ENCODE measurements around the gene SNX14. TPM values are rescaled to one million over a fixed set of nuclear protein-coding genes. Genes with fewer than 3 reads are reported as not detected.
A peak's percentile ranks its signal among the peaks of the same experiment; 100 is the strongest.
"Not testable (repeated sequence)": the region's sequence is repeated elsewhere in the genome, so short reads cannot be mapped to it uniquely, and the experiment has no call there.

SNX14 gene
- total RNA-seq, 1 donor from 2014 or later: 97.8 TPM

GRCh38 chr6:85568411-85568810 is 25.2 kb downstream of the SNX14 start:
- Histone ChIP-seq H3K4me1 (no peaks in the 10 kb centered on the region), H3K27ac (no peak overlapping the region), H3K9me3 (no peaks in the 10 kb centered on the region), H3K4me3 (no peak overlapping the region), H3K36me3 (peaks cover 37% of the 10 kb centered on the region), H3K27me3 (no peaks in the 10 kb centered on the region)
- DNase-seq (no peak), ATAC-seq (no peak)
- no peak for TF ChIP-seq CTCF (IDR thresholded peaks at IDR 0.05)
- intact Hi-C loops (cut with DNase I): no loop called here

GRCh38 chr6:85565736-85566135 is 27.9 kb downstream of the SNX14 start:
- Histone ChIP-seq H3K27ac (no peak overlapping the region), H3K9me3 (no peaks in the 10 kb centered on the region), H3K4me3 (no peak overlapping the region), H3K4me1 (no peaks in the 10 kb centered on the region), H3K36me3 (peaks cover 32% of the 10 kb centered on the region), H3K27me3 (no peaks in the 10 kb centered on the region)
- intact Hi-C loops (cut with DNase I): no loop called here
- no peak for TF ChIP-seq CTCF (IDR thresholded peaks at IDR 0.05)
- DNase-seq (no peak), ATAC-seq (no peak)

GRCh38 chr6:85564223-85564622 is 29.4 kb downstream of the SNX14 start:
- H3K4me3 ChIP-seq; H3K27me3 ChIP-seq; H3K27ac ChIP-seq; DNase-seq; H3K9me3 ChIP-seq; intact Hi-C loops (cut with DNase I); ATAC-seq; H3K4me1 ChIP-seq: not testable (repeated sequence)
- peaks cover 40% of the 10 kb centered on the region for H3K36me3 ChIP-seq

GRCh38 chr6:85561750-85562357 is 31.8 kb downstream of the SNX14 start:
- H3K4me3 ChIP-seq: no peak overlapping the region
- no peaks in the 10 kb centered on the region for H3K4me1 ChIP-seq
- TF ChIP-seq CTCF (IDR thresholded peaks at IDR 0.05): no peak
- DNase-seq: no peak
- no peaks in the 10 kb centered on the region for H3K27me3 ChIP-seq
- H3K9me3 ChIP-seq: no peaks in the 10 kb centered on the region
- peak; percentile 54 for ATAC-seq
- intact Hi-C loops (cut with DNase I): no loop called here
- peaks cover 42% of the 10 kb centered on the region for H3K36me3 ChIP-seq
- no peak overlapping the region for H3K27ac ChIP-seq

- H3K4me1 ChIP-seq: no peaks in the 10 kb centered on the region
- intact Hi-C loops (cut with DNase I): no loop called here
- ATAC-seq (no peak), DNase-seq (no peak)
- H3K27ac ChIP-seq: no peak overlapping the region
- H3K9me3 ChIP-seq: no peaks in the 10 kb centered on the region
- TF ChIP-seq CTCF (IDR thresholded peaks at IDR 0.05): no peak
- peaks cover 69% of the 10 kb centered on the region for H3K36me3 ChIP-seq
- no peak overlapping the region for H3K4me3 ChIP-seq
- H3K27me3 ChIP-seq: no peaks in the 10 kb centered on the region
Observed at GRCh38 chr6:85556992-85557668, 36.5 kb downstream of the SNX14 start.

GRCh38 chr6:85552652-85553051 is 41.0 kb downstream of the SNX14 start:
- no peak for ATAC-seq
- Histone ChIP-seq H3K4me3 (no peak overlapping the region), H3K27ac (no peak overlapping the region), H3K27me3 (no peaks in the 10 kb centered on the region), H3K9me3 (no peaks in the 10 kb centered on the region), H3K36me3 (peaks cover 62% of the 10 kb centered on the region), H3K4me1 (no peaks in the 10 kb centered on the region)
- TF ChIP-seq CTCF (IDR thresholded peaks at IDR 0.05): no peak
- intact Hi-C loops (cut with DNase I): no loop called here
- no peak for DNase-seq

Measured in upper lobe of right lung (tissue), 1 donor.